ENCODE data around the gene FABP6. TPM values are rescaled to one million over a fixed set of nuclear protein-coding genes. Genes with fewer than 3 reads are reported as not detected.

FABP6 gene
- total and polyA plus RNA-seq, 9 of the 15 experiments (the other 6 are each of a cell fraction or from before 2014, with no cell fraction given), result 0.11 to 0.33 (median 0.21) TPM; not detected in 4

DNA sequence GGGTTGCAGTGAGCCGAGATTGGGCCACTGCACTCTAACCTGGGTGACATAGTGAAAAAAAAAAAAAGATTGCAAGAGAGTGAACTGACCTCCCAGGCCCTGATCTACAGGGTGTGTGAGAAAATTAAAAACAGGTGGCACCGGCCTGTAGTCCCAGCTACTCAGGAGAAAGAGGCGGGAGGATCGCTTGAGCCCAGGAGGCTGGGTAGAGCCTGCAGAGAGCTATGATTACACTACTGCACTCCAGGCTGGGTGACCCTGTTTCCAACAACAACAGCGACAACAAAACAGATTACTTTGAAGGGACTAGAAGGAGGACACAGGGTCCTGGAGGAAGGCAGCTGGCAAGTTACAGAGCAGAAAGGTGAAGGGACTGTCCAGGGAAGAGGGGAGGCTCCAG lies 42.2 kb upstream of the FABP6 start:
- no peaks in the 10 kb centered on the region for H3K9me1 ChIP-seq (ENCODE audit: control insufficient read depth, insufficient read depth, low read length)
- H4K20me1 ChIP-seq (replicated peaks; ENCODE audit: control insufficient read depth, insufficient read depth, low read length), result no peaks in the 10 kb centered on the region
- ChIA-PET CTCF (ENCODE audit: low intra/inter-chr PET ratio) (no interaction called here), POLR2A (interaction anchor here (0.8 to 2.4 kb wide), 5 partner anchors 10 to 205 kb away, joined by 3 to 13 read pairs (median 3); no protein-coding TSS in a partner anchor)
- H3K27ac ChIP-seq (ENCODE audit: extremely low read depth, low read depth, low read length), result no peak overlapping the region
- TF ChIP-seq CTBP1 (IDR thresholded peaks at IDR 0.05; ENCODE audit: borderline replicate concordance) (no peak), FOXP1 (CRISPR knock-in tag; IDR thresholded peaks at IDR 0.05) (no peak), HSF4 (CRISPR knock-in tag; IDR thresholded peaks at IDR 0.05; ENCODE audit: borderline replicate concordance) (no peak), GABPA (tag; conservative IDR thresholded peaks at IDR 0.05; ENCODE audit: low read depth) (no peak), HDAC1 (IDR thresholded peaks at IDR 0.05) (no peak), DMBX1 (CRISPR knock-in tag; IDR thresholded peaks at IDR 0.05; ENCODE audit: borderline replicate concordance) (no peak), RNF2 (IDR thresholded peaks at IDR 0.05) (no peak), CREM (IDR thresholded peaks at IDR 0.05; ENCODE audit: low read depth) (no peak), MEF2D (tag; conservative IDR thresholded peaks at IDR 0.05; ENCODE audit: low read depth) (no peak), IRF9 (tag; IDR thresholded peaks at IDR 0.05) (no peak)
- TF ChIP-seq, protein P1, sequence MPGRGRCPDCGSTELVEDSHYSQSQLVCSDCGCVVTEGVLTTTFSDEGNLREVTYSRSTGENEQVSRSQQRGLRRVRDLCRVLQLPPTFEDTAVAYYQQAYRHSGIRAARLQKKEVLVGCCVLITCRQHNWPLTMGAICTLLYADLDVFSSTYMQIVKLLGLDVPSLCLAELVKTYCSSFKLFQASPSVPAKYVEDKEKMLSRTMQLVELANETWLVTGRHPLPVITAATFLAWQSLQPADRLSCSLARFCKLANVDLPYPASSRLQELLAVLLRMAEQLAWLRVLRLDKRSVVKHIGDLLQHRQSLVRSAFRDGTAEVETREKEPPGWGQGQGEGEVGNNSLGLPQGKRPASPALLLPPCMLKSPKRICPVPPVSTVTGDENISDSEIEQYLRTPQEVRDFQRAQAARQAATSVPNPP (IDR thresholded peaks at IDR 0.05; ENCODE audit: borderline replicate concordance, insufficient read depth, insufficient read length), result no peak
- H3K4me3 ChIP-seq, result no peak overlapping the region
- H3K4me2 ChIP-seq (ENCODE audit: insufficient read depth, low read length), result no peak overlapping the region
- in situ Hi-C loops (cut with MboI) (no loop called here), intact Hi-C loops (cut with micrococcal nuclease) (no loop called here)
- DNase-seq (ENCODE audit: extremely low read depth in 1 of 4, low spot score in 3 of 4), result no peak
- WGBS (ENCODE audit: insufficient coverage, low coverage, missing lambda C conversion rate), result 87% methylated on average over 5 of the region's 5 CpGs
- H3K9me3 ChIP-seq (replicated peaks; ENCODE audit: control insufficient read depth, insufficient read depth, low read depth, low read length), result peaks cover 3% of the 10 kb centered on the region; the same call in 1 of the 2 replicates
- H3K9ac ChIP-seq (ENCODE audit: insufficient read depth in 1 of 2, low read depth in 2 of 2, low read length in 2 of 2), result no peak overlapping the region
- H3K79me2 ChIP-seq (ENCODE audit: control insufficient read depth, insufficient read depth, low read length), result no peaks in the 10 kb centered on the region
- no TSS peak for BruUV-seq (replicated peaks)
- no peaks in the 10 kb centered on the region for H3K36me3 ChIP-seq (ENCODE audit: control insufficient read depth, insufficient read depth, low read length)
- peaks cover 0 to 13% of the 10 kb centered on the region in 2 experiments; a peak in 3 of 5 replicates for H3K4me1 ChIP-seq (replicated peaks in 1 of 2; ENCODE audit: control insufficient read depth in 2 of 2, insufficient read depth in 2 of 2, low read length in 2 of 2)
- no peak for FAIRE-seq
- ATAC-seq, result no peak
- H2AFZ ChIP-seq (ENCODE audit: low read depth, low read length), result no peak overlapping the region
- H3K27me3 ChIP-seq (ENCODE audit: control insufficient read depth in 2 of 2, insufficient read depth in 2 of 2, low read length in 2 of 2), result peaks cover 0 to 1% of the 10 kb centered on the region in 2 experiments; a peak in 2 of 5 replicates

Data from K562 (cell line).